ENCODE results near the gene CARM1. TPM values are rescaled to one million over a fixed set of nuclear protein-coding genes. Genes with fewer than 3 reads are reported as not detected.
"Not testable (repeated sequence)": the region's sequence is repeated elsewhere in the genome, so short reads cannot be mapped to it uniquely, and the experiment has no call there.

Gene CARM1
- total RNA-seq, 2 experiments from 2014 or later, result 83.6 to 85.1 TPM

DNA sequence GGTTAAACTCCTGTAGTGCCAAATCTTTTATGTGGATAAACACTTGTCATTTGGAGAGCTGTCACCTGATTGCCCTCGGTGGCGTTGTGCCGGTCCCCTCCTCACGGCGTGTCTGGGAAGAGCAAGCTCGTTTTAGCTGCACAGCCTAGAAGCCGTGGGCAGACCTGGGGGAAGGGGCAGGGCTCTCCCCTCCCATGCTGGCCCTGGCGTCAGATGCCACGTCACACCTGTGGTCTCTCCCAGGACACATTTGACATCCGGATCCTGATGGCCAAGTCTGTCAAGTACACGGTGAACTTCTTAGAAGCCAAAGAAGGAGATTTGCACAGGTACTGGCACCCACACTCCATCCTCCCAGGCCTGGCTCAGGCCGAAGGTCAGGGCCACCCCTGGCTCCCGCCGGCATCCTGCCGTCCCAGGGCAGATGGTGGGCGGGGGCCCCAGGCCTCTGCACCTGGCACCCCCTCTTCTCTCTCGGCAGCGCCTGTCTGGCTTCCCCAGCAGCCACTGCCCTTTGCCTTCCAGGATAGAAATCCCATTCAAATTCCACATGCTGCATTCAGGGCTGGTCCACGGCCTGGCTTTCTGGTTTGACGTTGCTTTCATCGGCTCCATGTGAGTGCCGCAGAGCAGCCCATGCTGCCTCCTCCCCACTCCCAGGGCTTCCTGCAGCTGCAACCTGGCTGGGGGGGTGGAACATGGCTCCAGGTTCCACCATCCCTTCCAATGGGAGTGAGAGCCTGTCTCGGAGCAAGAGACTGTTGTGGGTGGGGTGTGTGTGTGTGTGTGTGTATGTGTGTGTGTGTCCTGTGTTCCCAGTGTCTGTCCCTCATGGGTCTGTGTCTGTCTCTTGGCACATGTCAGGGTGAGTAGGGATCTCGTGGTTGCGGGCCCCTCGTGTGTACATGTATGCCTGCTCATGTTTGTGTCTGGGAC lies 48.3 kb downstream of the CARM1 start:
- CTCF ChIA-PET, result no interaction called here
- POLR2A ChIA-PET, result no interaction called here

DNA sequence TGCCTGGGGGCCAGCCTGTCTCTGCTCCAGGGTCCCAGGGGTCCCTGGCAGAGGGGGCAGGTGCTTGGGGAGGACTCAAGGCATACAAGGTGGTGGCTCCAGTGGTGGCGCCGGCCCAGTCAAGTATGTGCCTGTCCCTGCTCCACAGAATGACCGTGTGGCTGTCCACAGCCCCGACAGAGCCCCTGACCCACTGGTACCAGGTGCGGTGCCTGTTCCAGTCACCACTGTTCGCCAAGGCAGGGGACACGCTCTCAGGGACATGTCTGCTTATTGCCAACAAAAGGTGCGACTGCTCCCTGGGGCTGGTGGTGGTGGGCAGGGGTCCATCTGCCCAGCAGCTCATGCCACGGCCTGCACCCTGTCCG lies 48.9 kb downstream of the CARM1 start:
- CTCF ChIA-PET, result no interaction called here
- POLR2A ChIA-PET, result no interaction called here

DNA sequence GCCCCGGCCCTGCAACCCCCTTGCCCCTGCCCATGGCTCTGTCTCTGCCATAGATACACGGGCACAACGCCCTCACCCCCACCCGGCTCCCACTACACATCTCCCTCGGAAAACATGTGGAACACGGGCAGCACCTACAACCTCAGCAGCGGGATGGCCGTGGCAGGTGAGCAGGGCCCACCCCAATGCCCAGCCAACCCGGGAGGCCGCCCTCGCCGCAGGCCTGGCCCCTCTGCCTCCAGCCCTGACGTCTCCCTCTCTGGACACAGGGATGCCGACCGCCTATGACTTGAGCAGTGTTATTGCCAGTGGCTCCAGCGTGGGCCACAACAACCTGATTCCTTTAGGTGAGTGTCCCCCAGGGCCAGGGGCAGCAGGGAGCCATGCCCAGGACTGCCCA lies 49.4 kb downstream of the CARM1 start:
- ChIA-PET CTCF (no interaction called here), POLR2A (no interaction called here)

- ChIA-PET CTCF (no interaction called here), POLR2A (interaction anchor here (0.6 kb wide), 1 partner anchor 48 kb away, joined by 4 read pairs; no protein-coding TSS in a partner anchor)
These were observed 50.0 kb downstream of the CARM1 start for GRCh38 chr19:10921199-10921909.

- ChIA-PET POLR2A (interaction anchor here (0.6 kb wide), 1 partner anchor 48 kb away, joined by 4 read pairs; no protein-coding TSS in a partner anchor), CTCF (interaction anchor here (1.3 kb wide), 1 partner anchor 20 kb away, joined by 4 read pairs; no protein-coding TSS in a partner anchor)
These were observed 50.7 kb downstream of the CARM1 start for GRCh38 chr19:10921910-10922637.

DNA sequence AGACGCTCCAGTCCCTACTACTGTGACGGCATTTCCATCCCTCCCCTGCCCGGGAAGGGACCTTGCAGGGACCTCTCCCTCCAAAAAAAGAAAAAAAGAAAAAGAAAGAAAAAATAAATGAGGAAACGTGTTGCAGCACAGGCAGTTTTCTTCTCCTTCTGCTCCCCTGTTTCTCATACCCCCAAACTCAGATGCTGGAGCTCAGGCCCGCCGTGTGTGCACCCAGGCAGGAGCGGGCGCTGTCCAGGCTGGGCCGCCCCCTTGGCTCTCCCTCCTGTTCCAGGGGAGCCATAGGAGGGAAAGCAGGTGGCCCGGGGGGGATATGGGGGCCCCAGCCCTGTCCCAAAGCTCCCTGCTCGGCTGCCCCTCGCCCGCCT lies 51.3 kb downstream of the CARM1 start:
- ChIA-PET CTCF (interaction anchor here (1.3 kb wide), 1 partner anchor 19 kb away, joined by 4 read pairs; no protein-coding TSS in a partner anchor), POLR2A (no interaction called here)

GRCh38 chr19:10923260-10924112 lies 52.1 kb downstream of the CARM1 start:
- CTCF ChIA-PET, result interaction anchor here (1.3 kb wide), 1 partner anchor 18 kb away, joined by 4 read pairs; no protein-coding TSS in a partner anchor
- POLR2A ChIA-PET, result no interaction called here

GRCh38 chr19:10924597-10924996 lies 53.2 kb downstream of the CARM1 start:
- POLR2A ChIA-PET, result interaction anchor here (0.6 kb wide), 1 partner anchor 357 kb away, joined by 5 read pairs; no protein-coding TSS in a partner anchor
- CTCF ChIA-PET, result no interaction called here

- ChIA-PET CTCF (interaction anchor here (1.0 to 1.3 kb wide), 2 partner anchors 9 to 57 kb away, joined by 3 read pairs; partner anchors contain the start of gene CARM1), POLR2A (interaction anchor here (0.6 kb wide), 1 partner anchor 9 kb away, joined by 4 read pairs; no protein-coding TSS in a partner anchor)
These were observed 56.6 kb downstream of the CARM1 start for GRCh38 chr19:10927730-10928562.

DNA sequence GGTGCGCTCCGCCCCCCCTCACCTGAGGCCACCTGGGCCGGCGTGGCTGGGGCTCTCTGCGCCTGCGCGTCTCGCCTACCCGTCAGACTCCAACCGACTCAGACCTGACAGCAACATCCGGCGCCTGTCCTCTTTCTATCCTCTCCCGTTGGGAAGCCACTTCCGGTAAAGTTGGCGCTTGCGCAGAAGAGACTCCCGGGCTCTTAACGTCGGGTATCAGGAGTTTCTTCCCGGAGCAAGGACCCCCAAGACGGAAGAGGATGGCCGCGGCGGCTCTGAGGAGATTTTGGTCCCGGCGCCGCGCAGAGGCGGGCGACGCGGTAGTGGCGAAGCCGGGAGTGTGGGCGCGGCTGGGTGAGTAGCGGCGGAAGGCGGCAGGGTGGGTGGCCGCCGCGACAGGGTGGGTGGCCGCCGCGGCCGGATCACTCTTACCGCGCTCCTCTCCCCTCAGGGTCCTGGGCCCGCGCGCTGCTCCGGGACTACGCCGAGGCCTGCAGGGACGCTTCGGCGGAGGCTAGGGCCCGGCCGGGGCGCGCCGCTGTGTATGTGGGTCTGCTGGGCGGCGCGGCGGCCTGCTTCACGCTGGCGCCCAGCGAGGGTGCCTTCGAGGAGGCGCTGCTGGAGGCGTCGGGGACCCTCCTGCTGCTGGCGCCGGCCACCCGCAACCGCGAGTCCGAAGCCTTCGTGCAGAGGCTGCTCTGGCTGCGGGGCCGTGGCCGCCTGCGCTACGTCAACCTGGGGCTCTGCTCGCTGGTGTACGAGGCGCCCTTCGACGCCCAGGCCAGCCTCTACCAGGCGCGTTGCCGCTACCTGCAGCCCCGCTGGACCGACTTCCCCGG lies 57.4 kb downstream of the CARM1 start, which contains the start of the genes TIMM29 and YIPF2:
Gene TIMM29 (plus strand): TSS at position 249 of the 839 bp plus-strand sequence. CDS start 12 bp downstream, at position 261.
Gene YIPF2 (minus strand): TSS at position 77 of the 839 bp plus-strand sequence. CDS start 229 bp downstream, outside the sequence.
- CTCF ChIA-PET, result interaction anchor here (1.0 to 2.5 kb wide), 5 partner anchors 13 to 93 kb away, joined by 3 to 9 read pairs (median 3); partner anchors contain the start of gene CARM1
- POLR2A ChIA-PET, result interaction anchor here (0.6 kb wide), 1 partner anchor 8 kb away, joined by 4 read pairs; no protein-coding TSS in a partner anchor

- POLR2A ChIA-PET, result interaction anchor here (0.6 kb wide), 2 partner anchors 376 to 1472 kb away, joined by 5 to 6 read pairs; no protein-coding TSS in a partner anchor
- CTCF ChIA-PET, result interaction anchor here (0.6 to 2.5 kb wide), 10 partner anchors 13 to 439 kb away, joined by 3 to 9 read pairs (median 4); no protein-coding TSS in a partner anchor
These were observed 58.0 kb downstream of the CARM1 start for GRCh38 chr19:10929402-10929794.

GRCh38 chr19:10935371-10936059 lies 64.2 kb downstream of the CARM1 start:
- ChIA-PET CTCF (interaction anchor here (1.1 to 1.5 kb wide), 5 partner anchors 22 to 149 kb away, joined by 3 to 6 read pairs (median 3); no protein-coding TSS in a partner anchor), POLR2A (no interaction called here)

- POLR2A ChIA-PET, result interaction anchor here (0.6 to 0.7 kb wide), 3 partner anchors 8 to 170 kb away, joined by 3 to 9 read pairs (median 4); partner anchors contain the start of genes TIMM29 and YIPF2
- CTCF ChIA-PET, result interaction anchor here (0.6 to 1.7 kb wide), 18 partner anchors 9 to 277 kb away, joined by 3 to 12 read pairs (median 4); partner anchors contain the start of gene SMARCA4
These were observed 65.3 kb downstream of the CARM1 start for GRCh38 chr19:10936661-10937084.

DNA sequence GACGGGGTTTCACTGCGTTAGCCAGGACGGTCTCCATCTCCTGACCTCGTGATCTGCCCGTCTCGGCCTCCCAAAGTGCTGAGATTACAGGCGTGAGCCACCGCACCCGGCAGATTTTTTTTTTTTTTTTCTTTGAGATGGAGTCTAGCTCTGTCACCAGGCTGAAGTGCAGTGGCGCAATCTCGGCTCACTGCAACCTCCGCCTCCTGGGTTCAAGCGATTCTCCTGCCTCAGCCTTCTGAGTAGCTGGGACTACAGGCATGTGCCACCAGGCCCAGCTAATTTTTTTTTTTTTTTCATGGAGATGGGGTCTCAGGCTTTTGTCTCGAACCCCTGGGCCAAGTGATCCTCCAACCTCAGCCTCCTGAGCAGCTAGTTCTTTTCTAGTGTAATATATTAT lies 70.3 kb downstream of the CARM1 start:
- CTCF ChIA-PET, result interaction anchor here (0.6 to 2.8 kb wide), 13 partner anchors 9 to 390 kb away, joined by 3 to 12 read pairs (median 4); no protein-coding TSS in a partner anchor
- POLR2A ChIA-PET, result interaction anchor here (0.6 kb wide), 1 partner anchor 440 kb away, joined by 3 read pairs; no protein-coding TSS in a partner anchor

DNA sequence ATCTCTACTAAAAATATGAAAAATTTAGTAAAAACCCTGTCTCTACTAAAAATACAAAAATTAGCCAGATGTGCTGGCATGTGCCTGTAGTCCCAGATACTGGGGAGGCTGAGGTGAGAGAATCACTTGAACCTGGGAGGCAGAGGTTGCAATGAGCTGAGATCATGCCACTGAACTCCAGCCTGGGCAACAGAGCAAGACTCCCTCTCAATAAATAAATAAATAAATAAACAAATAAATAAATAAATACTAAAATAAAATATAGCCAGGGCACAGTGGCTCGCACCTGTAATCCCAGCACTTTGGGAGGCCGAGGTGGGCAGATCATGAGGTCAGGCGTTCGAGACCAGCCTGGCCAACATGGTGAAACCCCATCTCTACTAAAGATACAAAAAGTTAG lies 72.1 kb downstream of the CARM1 start:
- CTCF ChIA-PET, result interaction anchor here (0.6 to 1.4 kb wide), 4 partner anchors 14 to 1184 kb away, joined by 3 to 4 read pairs (median 3); no protein-coding TSS in a partner anchor
- POLR2A ChIA-PET, result not testable (repeated sequence)

Measured in activated CD8-positive, alpha-beta memory T cell treated with anti-CD3 and anti-CD28 coated beads for 36 hours (primary cell).